HG03439 (cell line): ENCODE data around the gene ANKRD55.

Experiments used
- ATAC-seq: cut with Tn5 transposase; IDR thresholded peaks from one replicate; pipeline ENCODE4 v1.9.1; 2021; ENCODE audit warnings: mild to moderate bottlenecking, moderate library complexity; ENCODE audit not compliant: unreplicated experiment

ANKRD55 gene

DNA sequence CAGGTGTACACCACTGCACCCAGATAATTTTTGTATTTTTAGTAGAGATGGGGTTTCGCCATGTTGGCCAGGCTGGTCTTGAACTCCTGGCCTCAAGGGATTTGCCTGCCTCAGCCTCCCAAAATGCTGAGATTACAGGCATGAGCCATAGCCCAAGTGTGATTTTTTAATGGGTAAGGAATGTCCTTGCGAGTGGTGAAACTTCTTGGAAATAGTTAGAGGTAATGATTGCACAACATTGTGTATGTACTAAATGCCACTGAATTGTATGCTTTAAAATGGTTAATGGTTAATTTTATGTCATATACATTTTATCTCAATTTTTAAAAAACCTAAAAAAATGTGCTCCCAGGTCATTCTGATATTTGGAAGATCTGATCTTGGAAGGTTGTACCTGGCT, 178.5 kb downstream of the ANKRD55 start:
- no peak for ATAC-seq

DNA sequence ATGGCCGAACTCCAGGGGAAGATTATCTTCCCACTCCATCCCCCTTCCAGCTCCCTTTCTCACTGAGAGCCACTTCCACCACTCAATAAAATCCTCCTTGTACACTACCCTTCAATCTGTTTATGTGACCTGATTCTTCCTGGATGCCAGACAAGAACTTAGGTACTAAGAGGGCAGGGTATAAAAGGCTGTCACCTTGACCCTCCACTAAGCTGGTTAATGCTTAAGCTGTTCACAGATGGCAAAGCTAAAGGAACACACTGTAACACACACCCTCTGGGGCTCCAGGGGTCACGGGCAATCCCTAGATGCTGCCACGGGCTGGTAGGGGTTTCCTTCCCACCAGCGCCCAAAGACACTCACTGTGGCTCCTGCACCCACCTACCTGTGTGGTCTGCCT, 179.8 kb downstream of the ANKRD55 start:
- no peak for ATAC-seq

DNA sequence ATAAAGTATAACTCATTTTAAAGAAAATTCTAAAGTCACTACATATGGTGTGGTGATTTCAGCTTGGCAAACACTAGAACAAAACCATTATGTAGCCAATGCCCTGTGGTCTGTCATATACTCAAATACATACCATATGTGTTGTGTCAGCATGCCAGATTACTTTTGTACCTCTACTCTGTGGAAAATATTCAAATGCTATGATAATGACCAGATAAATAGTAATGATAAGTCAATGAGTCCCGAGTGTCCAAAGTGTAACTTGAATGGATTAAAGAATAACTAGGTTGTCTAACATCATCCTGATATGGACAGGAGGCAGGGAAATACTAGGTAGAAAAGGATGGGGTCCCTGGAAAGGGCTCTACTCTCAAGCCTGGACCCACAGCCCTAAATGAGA, 180.4 kb downstream of the ANKRD55 start:
- ATAC-seq = no peak

DNA sequence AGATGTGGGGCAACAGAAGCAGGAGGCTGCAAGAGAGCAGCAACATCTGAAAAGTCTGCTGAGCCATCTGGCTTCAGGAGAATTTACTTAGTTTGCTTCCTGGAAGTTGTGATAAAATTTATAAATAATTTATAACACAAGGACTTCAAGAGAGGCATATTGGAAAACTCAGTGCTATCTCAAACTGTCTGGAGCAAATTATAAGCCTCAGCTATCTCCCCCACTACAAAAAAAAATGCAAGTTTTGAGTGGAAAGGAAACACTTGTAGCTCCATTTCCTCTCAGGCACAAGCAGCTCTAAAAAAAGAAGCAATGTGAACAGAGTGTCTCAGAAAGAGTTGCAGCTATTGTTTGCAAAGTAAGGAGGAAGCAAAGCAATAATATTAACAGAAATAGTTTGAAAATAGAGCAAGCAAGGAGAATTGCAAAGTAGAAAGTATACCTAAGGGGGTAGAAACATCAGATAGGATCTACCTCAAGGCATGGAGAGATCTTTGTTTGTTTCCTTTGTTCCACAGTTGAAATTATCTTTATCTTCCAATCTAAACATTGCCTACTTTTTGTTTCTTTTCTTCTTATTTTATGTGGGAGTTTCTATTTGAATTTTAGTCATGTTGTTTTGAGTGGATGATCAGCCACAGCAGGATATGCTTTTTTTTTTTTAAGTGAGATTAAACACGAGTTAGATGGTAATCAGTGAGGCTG, 182.4 kb downstream of the ANKRD55 start:
- ATAC-seq = no peak
